ENCODE data around the gene MLPH.

Gene MLPH

GRCh38 chr2:237508361-237508760 lies 21.3 kb downstream of the MLPH start:
- Histone ChIP-seq H3K27ac (ENCODE audit: low read depth, low read length) (no peak overlapping the region), H3K9me2 (replicated peaks; ENCODE audit: control insufficient read depth, low read length) (no peaks in the 10 kb centered on the region), H3F3A (ENCODE audit: control insufficient read depth, insufficient read depth) (no peaks in the 10 kb centered on the region), H4K20me1 (ENCODE audit: control insufficient read depth, insufficient read depth, low read depth, low read length) (no peaks in the 10 kb centered on the region), H3K4me3 (ENCODE audit: low read length) (no peak overlapping the region), H3K4me2 (ENCODE audit: low read length) (no peak overlapping the region), H3K9me3 (ENCODE audit: control insufficient read depth, insufficient read depth, low read length) (no peaks in the 10 kb centered on the region), H3K4me1 (ENCODE audit: control insufficient read depth, low read length) (no peaks in the 10 kb centered on the region), H3K36me3 (ENCODE audit: control insufficient read depth, low read length) (no peaks in the 10 kb centered on the region), H3K27me3 (ENCODE audit: control insufficient read depth, low read length) (no peaks in the 10 kb centered on the region), H3K79me2 (ENCODE audit: control insufficient read depth, low read length) (no peaks in the 10 kb centered on the region)
- TF ChIP-seq EZH2phosphoT487 (IDR thresholded peaks at IDR 0.05; ENCODE audit: borderline replicate concordance, low read length) = no peak

- Histone ChIP-seq H3K27ac (ENCODE audit: low read depth, low read length) (no peak overlapping the region), H3K4me1 (ENCODE audit: control insufficient read depth, low read length) (no peaks in the 10 kb centered on the region; the same call in 1 of the 2 replicates), H3K79me2 (ENCODE audit: control insufficient read depth, low read length) (no peaks in the 10 kb centered on the region), H3K36me3 (ENCODE audit: control insufficient read depth, low read length) (no peaks in the 10 kb centered on the region), H4K20me1 (ENCODE audit: control insufficient read depth, insufficient read depth, low read depth, low read length) (no peaks in the 10 kb centered on the region), H3K4me2 (ENCODE audit: low read length) (no peak overlapping the region), H3F3A (ENCODE audit: control insufficient read depth, insufficient read depth) (no peaks in the 10 kb centered on the region), H3K4me3 (ENCODE audit: low read length) (no peak overlapping the region), H3K9me3 (ENCODE audit: control insufficient read depth, insufficient read depth, low read length) (no peaks in the 10 kb centered on the region), H3K27me3 (ENCODE audit: control insufficient read depth, low read length) (no peaks in the 10 kb centered on the region), H3K9me2 (replicated peaks; ENCODE audit: control insufficient read depth, low read length) (no peaks in the 10 kb centered on the region)
- TF ChIP-seq CTCF (IDR thresholded peaks at IDR 0.05; ENCODE audit: low read depth, low read length, poor library complexity, severe bottlenecking) (no peak), EZH2phosphoT487 (IDR thresholded peaks at IDR 0.05; ENCODE audit: borderline replicate concordance, low read length) (no peak)
Observed at GRCh38 chr2:237509151-237509550, 22.1 kb downstream of the MLPH start.

GRCh38 chr2:237509905-237510304 lies 22.9 kb downstream of the MLPH start:
- no peaks in the 10 kb centered on the region for H3K79me2 ChIP-seq (ENCODE audit: control insufficient read depth, low read length)
- no peaks in the 10 kb centered on the region for H3F3A ChIP-seq (ENCODE audit: control insufficient read depth, insufficient read depth)
- H3K9me3 ChIP-seq (ENCODE audit: control insufficient read depth, insufficient read depth, low read length) = no peaks in the 10 kb centered on the region
- H3K9me2 ChIP-seq (replicated peaks; ENCODE audit: control insufficient read depth, low read length) = no peaks in the 10 kb centered on the region
- no peak for TF ChIP-seq CTCF (IDR thresholded peaks at IDR 0.05; ENCODE audit: low read depth, low read length, poor library complexity, severe bottlenecking)
- TF ChIP-seq EZH2phosphoT487 (IDR thresholded peaks at IDR 0.05; ENCODE audit: borderline replicate concordance, low read length) = no peak
- H3K4me1 ChIP-seq (ENCODE audit: control insufficient read depth, low read length) = peaks cover 7% of the 10 kb centered on the region
- H3K36me3 ChIP-seq (ENCODE audit: control insufficient read depth, low read length) = no peaks in the 10 kb centered on the region
- no peaks in the 10 kb centered on the region for H4K20me1 ChIP-seq (ENCODE audit: control insufficient read depth, insufficient read depth, low read depth, low read length)
- H3K27me3 ChIP-seq (ENCODE audit: control insufficient read depth, low read length) = no peaks in the 10 kb centered on the region
- H3K27ac ChIP-seq (ENCODE audit: low read depth, low read length) = no peak overlapping the region
- H3K4me3 ChIP-seq (ENCODE audit: low read length) = no peak overlapping the region
- H3K4me2 ChIP-seq (ENCODE audit: low read length) = no peak overlapping the region

- no peaks in the 10 kb centered on the region for H4K20me1 ChIP-seq (ENCODE audit: control insufficient read depth, insufficient read depth, low read depth, low read length)
- no peaks in the 10 kb centered on the region for H3K9me3 ChIP-seq (ENCODE audit: control insufficient read depth, insufficient read depth, low read length)
- no peaks in the 10 kb centered on the region for H3K9me2 ChIP-seq (replicated peaks; ENCODE audit: control insufficient read depth, low read length)
- H3K27ac ChIP-seq (ENCODE audit: low read depth, low read length) = no peak overlapping the region
- no peaks in the 10 kb centered on the region for H3F3A ChIP-seq (ENCODE audit: control insufficient read depth, insufficient read depth)
- H3K36me3 ChIP-seq (ENCODE audit: control insufficient read depth, low read length) = no peaks in the 10 kb centered on the region
- peaks cover 15% of the 10 kb centered on the region for H3K4me1 ChIP-seq (ENCODE audit: control insufficient read depth, low read length)
- H3K27me3 ChIP-seq (ENCODE audit: control insufficient read depth, low read length) = no peaks in the 10 kb centered on the region
- no peak overlapping the region for H3K4me3 ChIP-seq (ENCODE audit: low read length)
- no peak overlapping the region for H3K4me2 ChIP-seq (ENCODE audit: low read length)
- no peaks in the 10 kb centered on the region for H3K79me2 ChIP-seq (ENCODE audit: control insufficient read depth, low read length)
- no peak for TF ChIP-seq EZH2phosphoT487 (IDR thresholded peaks at IDR 0.05; ENCODE audit: borderline replicate concordance, low read length)
- no peak for TF ChIP-seq CTCF (IDR thresholded peaks at IDR 0.05; ENCODE audit: low read depth, low read length, poor library complexity, severe bottlenecking)
Observed at GRCh38 chr2:237510502-237511217, 23.6 kb downstream of the MLPH start.
